Testis (tissue), 3 donors: ENCODE data around the gene NCL. TPM values are rescaled to one million over a fixed set of nuclear protein-coding genes. Genes with fewer than 3 reads are reported as not detected.

Experiments
- DNase-seq: peaks from one replicate; pipeline ENCODE4 v3.0.0-alpha.2; 2019
- H3K27ac ChIP-seq, 2 donors: fragments of 200-600 bp; sonication (generic); one replicate each; pipeline ENCODE4 v1.5.1; 2019
- H3K27me3 ChIP-seq: fragments of 200-600 bp; sonication (generic); one replicate; pipeline ENCODE4 v1.5.1; 2019
- H3K36me3 ChIP-seq: fragments of 200-600 bp; sonication (generic); one replicate; pipeline ENCODE4 v1.5.1; 2017; ENCODE audit warnings: low read depth; ENCODE audit errors: missing control alignments
- H3K4me1 ChIP-seq: fragments of 200-600 bp; sonication (generic); one replicate; pipeline ENCODE4 v1.5.1; 2019
- H3K4me3 ChIP-seq, 2 donors: fragments of 200-600 bp; sonication (generic); one replicate each; pipeline ENCODE4 v1.5.1; 2017 to 2019
- H3K9me3 ChIP-seq: fragments of 200-600 bp; sonication (generic); one replicate; pipeline ENCODE4 v1.5.1; 2017
- CTCF ChIP-seq, 3 experiments: fragments of 450-650 bp in 2 of 3; fragments of 200-600 bp in 1 of 3; sonication (generic) in 1 of 3; IDR thresholded peaks; one replicate each; pipeline ENCODE4 v1.5.1; 2016 to 2019; ENCODE audit warnings: antibody characterized with exemption in 3 of 3, mild to moderate bottlenecking in 2 of 3, moderate library complexity in 1 of 3
- POLR2A ChIP-seq: fragments of 450-650 bp; IDR thresholded peaks from one replicate; pipeline ENCODE4 v1.6.1; 2017; ENCODE audit warnings: antibody characterized with exemption, mild to moderate bottlenecking, moderate library complexity
- WGBS, 2 donors: methylation state at CpG; one replicate each; pipeline ENCODE4 v1.1.5; 2018; 5-methylcytosine and 5-hydroxymethylcytosine counted together
- intact Hi-C: fragments of 100-400 bp; cut with DNase I; formaldehyde crosslinking; loops from one replicate; pipeline ENCODE4 v1.15.1; 2023; ENCODE audit warnings: low total_unique reads
- polyA plus RNA-seq: library from polyadenylated mRNA; stranded (reverse); fragments of 350-450 nt; fragmentation: Illumina TruSeq; extraction: RNeasy Lipid Tissue Mini Kit (QIAGEN cat#74804); gene quantifications from one replicate; pipeline ENCODE4 v1.2.3, GENCODE V29; 2014; ENCODE audit warnings: low read depth, low replicate concordance; ENCODE audit not compliant: insufficient read depth
- total RNA-seq, 2 donors: library from RNA; depleted of rRNA; stranded (reverse); fragments of >200 nt; gene quantifications; one replicate each; pipeline ENCODE4 v1.2.3, GENCODE V29; 2016

Gene NCL
- total and polyA plus RNA-seq, 3 donors from 2014 or later: 207 to 293 (median 224) TPM

- H3K9me3 ChIP-seq: no peaks in the 10 kb centered on the region
- H3K36me3 ChIP-seq: no peaks in the 10 kb centered on the region
- H3K27me3 ChIP-seq: no peaks in the 10 kb centered on the region
- H3K27ac ChIP-seq: no peak overlapping the region
- intact Hi-C loops: no loop called here
- H3K4me1 ChIP-seq: no peaks in the 10 kb centered on the region
- 91 to 92% methylated on average over 3 of the region's 3 CpGs for WGBS, 2 donors
- no peak for DNase-seq
- TF ChIP-seq POLR2A: no peak
- no peak overlapping the region for H3K4me3 ChIP-seq
Observed at GRCh38 chr2:231429901-231430300, 34.4 kb downstream of the NCL start.

GRCh38 chr2:231429152-231429551, 35.1 kb downstream of the NCL start:
- H3K9me3 ChIP-seq: no peaks in the 10 kb centered on the region
- DNase-seq: no peak
- no peak overlapping the region for H3K4me3 ChIP-seq
- no peak overlapping the region for H3K27ac ChIP-seq
- 79 to 84% methylated on average over 6 of the region's 6 CpGs for WGBS, 2 donors
- H3K4me1 ChIP-seq: no peaks in the 10 kb centered on the region
- H3K27me3 ChIP-seq: no peaks in the 10 kb centered on the region
- no peaks in the 10 kb centered on the region for H3K36me3 ChIP-seq
- intact Hi-C loops: no loop called here
- TF ChIP-seq POLR2A (no peak), CTCF (IDR thresholded peaks at IDR 0.05) (no peak)

GRCh38 chr2:231427116-231427515, 37.2 kb downstream of the NCL start:
- no peak overlapping the region for H3K4me3 ChIP-seq

GRCh38 chr2:231425811-231426703, 38.2 kb downstream of the NCL start:
- Histone ChIP-seq H3K4me3 (no peak overlapping the region), H3K27ac (no peak overlapping the region), H3K36me3 (no peaks in the 10 kb centered on the region), H3K4me1 (peaks cover 7% of the 10 kb centered on the region), H3K9me3 (no peaks in the 10 kb centered on the region), H3K27me3 (no peaks in the 10 kb centered on the region)
- DNase-seq: no peak
- 78 to 81% methylated on average over 21 of the region's 21 CpGs for WGBS, 2 donors
- no peak for TF ChIP-seq CTCF (IDR thresholded peaks at IDR 0.05)
- TF ChIP-seq POLR2A: no peak
- intact Hi-C loops: no loop called here

More at GRCh38 chr2:231427116-231427515, 37.2 kb downstream of the NCL start:
- DNase-seq: no peak
- H3K4me1 ChIP-seq: no peaks in the 10 kb centered on the region
- H3K27ac ChIP-seq: no peak overlapping the region
- H3K9me3 ChIP-seq: no peaks in the 10 kb centered on the region
- TF ChIP-seq POLR2A: no peak
- no peak for TF ChIP-seq CTCF (IDR thresholded peaks at IDR 0.05)
- no peaks in the 10 kb centered on the region for H3K36me3 ChIP-seq
- intact Hi-C loops: no loop called here
- no peaks in the 10 kb centered on the region for H3K27me3 ChIP-seq
- 92% methylated on average over 3 of the region's 3 CpGs for WGBS, 2 donors

- no peaks in the 10 kb centered on the region for H3K36me3 ChIP-seq
- no peak for DNase-seq
- no peak overlapping the region for H3K4me3 ChIP-seq
- no peaks in the 10 kb centered on the region for H3K9me3 ChIP-seq
- no peak overlapping the region for H3K27ac ChIP-seq
- peaks cover 10% of the 10 kb centered on the region for H3K4me1 ChIP-seq
- TF ChIP-seq POLR2A: no peak
- TF ChIP-seq CTCF (IDR thresholded peaks at IDR 0.05): no peak
- intact Hi-C loops: no loop called here
- H3K27me3 ChIP-seq: no peaks in the 10 kb centered on the region
- 73 to 82% methylated on average over 5 to 8 of the region's 8 CpGs for WGBS, 2 donors
Observed at GRCh38 chr2:231425291-231425810, 38.9 kb downstream of the NCL start.
